Fibroblast of skin of abdomen (primary cell): ENCODE measurements around the gene CYB5D1.

Experiments
- DNase-seq: peaks from one replicate; pipeline ENCODE4 v3.0.0-alpha.2; 2013

Gene CYB5D1

DNA sequence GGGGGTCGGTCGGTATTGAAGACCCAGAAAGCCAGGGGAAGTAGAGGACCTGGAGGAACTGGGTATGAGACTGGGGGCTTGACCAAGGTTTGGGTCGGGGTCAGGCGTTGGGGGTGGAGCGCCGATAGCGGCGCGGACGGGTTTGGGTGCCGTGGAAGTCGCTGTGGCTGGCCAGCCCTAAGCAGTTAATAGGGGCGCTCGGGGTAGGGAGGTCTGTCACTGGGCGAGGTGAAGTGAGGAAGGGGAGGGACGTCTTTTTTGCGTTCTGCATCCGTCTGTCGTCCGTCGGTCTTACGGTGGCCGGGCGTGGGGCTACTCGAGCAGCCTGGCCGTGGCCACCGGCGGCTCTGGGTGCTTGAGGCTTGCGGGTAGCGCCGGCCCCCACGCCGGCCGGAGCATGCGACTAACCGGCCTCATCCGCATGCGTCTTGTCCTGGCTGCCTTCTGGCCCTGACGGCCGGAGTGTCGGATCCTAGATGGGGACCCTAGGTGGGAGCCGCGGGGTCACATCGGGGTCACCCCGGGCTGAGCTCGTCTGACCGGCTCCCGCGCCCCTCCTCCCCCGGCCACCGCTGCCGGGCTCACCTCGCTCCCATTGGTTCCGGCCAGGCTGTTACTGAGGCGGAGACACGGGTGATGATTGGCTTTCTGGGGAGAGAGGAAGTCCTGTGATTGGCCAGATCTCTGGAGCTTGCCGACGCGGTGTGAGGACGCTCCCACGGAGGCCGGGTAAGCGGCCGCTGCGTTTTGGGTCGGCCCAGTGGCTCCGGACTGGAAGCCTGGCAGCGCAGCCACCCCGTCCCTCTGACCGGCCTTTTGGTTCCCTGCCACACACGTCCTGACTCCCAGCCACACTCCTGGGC is 13.3 kb upstream of the CYB5D1 start:
- peak; percentile 92 for DNase-seq

- DNase-seq = no peak
These were observed 12.3 kb upstream of the CYB5D1 start for GRCh38 chr17:7845359-7846062.

DNA sequence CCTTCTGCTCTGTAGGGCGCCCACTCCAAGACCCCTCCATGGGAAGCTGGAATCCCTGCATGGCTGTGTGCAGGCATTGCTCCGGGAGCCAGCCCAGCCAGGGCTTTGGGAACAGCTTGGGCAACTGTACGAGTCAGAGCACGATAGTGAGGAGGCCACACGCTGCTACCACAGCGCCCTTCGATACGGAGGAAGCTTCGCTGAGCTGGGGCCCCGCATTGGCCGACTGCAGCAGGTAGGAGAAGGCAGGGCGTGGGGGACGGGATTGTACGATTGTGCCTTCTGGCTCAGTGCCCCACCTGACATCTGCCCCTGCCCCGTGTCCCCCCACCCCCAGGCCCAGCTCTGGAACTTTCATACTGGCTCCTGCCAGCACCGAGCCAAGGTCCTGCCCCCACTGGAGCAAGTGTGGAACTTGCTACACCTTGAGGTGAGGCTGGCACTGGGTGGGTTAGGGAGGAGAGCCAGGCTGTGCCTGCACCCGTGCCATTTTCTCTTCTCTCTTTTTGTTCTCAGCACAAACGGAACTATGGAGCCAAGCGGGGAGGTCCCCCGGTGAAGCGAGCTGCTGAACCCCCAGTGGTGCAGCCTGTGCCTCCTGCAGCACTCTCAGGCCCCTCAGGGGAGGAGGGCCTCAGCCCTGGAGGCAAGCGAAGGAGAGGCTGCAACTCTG is 11.6 kb upstream of the CYB5D1 start:
- no peak for DNase-seq

- no peak for DNase-seq
These were observed 10.8 kb upstream of the CYB5D1 start for GRCh38 chr17:7846765-7847661.

DNA sequence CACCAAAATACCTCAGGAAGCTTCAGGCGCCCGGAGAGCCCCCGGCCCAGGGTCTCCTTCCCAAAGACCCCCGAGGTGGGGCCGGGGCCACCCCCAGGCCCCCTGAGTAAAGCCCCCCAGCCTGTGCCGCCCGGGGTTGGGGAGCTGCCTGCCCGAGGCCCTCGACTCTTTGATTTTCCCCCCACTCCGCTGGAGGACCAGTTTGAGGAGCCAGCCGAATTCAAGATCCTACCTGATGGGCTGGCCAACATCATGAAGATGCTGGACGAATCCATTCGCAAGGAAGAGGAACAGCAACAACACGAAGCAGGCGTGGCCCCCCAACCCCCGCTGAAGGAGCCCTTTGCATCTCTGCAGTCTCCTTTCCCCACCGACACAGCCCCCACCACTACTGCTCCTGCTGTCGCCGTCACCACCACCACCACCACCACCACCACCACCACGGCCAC is 9.6 kb upstream of the CYB5D1 start:
- DNase-seq = no peak

DNA sequence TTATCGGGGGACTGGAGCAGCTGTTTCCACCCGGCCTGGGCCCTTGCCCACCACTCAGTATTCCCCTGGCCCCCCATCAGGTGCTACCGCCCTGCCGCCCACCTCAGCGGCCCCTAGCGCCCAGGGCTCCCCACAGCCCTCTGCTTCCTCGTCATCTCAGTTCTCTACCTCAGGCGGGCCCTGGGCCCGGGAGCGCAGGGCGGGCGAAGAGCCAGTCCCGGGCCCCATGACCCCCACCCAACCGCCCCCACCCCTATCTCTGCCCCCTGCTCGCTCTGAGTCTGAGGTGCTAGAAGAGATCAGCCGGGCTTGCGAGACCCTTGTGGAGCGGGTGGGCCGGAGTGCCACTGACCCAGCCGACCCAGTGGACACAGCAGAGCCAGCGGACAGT is 9.1 kb upstream of the CYB5D1 start:
- DNase-seq = no peak

DNA sequence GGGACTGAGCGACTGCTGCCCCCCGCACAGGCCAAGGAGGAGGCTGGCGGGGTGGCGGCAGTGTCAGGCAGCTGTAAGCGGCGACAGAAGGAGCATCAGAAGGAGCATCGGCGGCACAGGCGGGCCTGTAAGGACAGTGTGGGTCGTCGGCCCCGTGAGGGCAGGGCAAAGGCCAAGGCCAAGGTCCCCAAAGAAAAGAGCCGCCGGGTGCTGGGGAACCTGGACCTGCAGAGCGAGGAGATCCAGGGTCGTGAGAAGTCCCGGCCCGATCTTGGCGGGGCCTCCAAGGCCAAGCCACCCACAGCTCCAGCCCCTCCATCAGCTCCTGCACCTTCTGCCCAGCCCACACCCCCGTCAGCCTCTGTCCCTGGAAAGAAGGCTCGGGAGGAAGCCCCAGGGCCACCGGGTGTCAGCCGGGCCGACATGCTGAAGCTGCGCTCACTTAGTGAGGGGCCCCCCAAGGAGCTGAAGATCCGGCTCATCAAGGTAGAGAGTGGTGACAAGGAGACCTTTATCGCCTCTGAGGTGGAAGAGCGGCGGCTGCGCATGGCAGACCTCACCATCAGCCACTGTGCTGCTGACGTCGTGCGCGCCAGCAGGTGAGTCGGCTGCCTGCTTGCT is 8.6 kb upstream of the CYB5D1 start:
- no peak for DNase-seq

GRCh38 chr17:7849751-7850504 is 7.9 kb upstream of the CYB5D1 start:
- DNase-seq = no peak

- no peak for DNase-seq
These were observed 6.9 kb upstream of the CYB5D1 start for GRCh38 chr17:7850701-7851437.

DNA sequence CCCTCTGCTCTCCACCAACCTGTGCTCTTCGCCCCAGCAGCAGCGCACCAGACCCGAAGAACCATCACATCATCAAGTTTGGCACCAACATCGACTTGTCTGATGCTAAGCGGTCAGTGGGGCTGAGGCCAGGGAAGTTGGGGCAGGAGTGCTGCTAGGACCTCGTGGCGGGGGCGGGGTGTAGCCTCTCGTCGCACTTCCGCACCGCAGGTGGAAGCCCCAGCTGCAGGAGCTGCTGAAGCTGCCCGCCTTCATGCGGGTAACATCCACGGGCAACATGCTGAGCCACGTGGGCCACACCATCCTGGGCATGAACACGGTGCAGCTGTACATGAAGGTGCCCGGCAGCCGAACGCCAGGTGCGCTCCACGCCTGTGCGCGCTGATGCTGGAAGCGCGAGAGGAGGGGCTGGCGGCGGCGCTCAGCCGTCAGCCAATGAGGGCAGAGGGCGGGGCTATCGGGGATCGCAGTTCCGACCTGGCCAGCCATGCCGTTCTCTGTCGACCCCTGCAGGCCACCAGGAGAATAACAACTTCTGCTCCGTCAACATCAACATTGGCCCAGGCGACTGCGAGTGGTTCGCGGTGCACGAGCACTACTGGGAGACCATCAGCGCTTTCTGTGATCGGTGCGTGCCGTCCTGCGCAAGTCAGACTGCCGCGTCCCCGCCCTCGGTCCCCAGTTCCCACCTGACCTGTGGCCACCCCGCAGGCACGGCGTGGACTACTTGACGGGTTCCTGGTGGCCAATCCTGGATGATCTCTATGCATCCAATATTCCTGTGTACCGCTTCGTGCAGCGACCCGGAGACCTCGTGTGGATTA is 6.2 kb upstream of the CYB5D1 start:
- DNase-seq = peak; percentile 81

DNA sequence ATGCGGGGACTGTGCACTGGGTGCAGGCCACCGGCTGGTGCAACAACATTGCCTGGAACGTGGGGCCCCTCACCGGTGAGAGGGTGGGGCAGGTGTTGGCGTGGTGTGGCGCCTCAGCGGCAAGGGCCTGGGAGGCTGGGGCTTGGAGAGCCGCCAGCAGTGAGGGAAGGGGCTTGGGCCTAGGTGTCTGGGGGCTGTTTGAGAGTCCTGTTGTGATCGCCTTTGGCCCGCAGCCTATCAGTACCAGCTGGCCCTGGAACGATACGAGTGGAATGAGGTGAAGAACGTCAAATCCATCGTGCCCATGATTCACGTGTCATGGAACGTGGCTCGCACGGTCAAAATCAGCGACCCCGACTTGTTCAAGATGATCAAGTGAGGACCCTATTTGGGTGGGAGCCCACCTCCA is 5.5 kb upstream of the CYB5D1 start:
- DNase-seq = no peak

GRCh38 chr17:7852919-7853690 is 4.7 kb upstream of the CYB5D1 start:
- DNase-seq = no peak

- no peak for DNase-seq
These were observed 4.1 kb upstream of the CYB5D1 start for GRCh38 chr17:7853691-7854038.

GRCh38 chr17:7854078-7854777 is 3.6 kb upstream of the CYB5D1 start:
- DNase-seq = no peak

DNA sequence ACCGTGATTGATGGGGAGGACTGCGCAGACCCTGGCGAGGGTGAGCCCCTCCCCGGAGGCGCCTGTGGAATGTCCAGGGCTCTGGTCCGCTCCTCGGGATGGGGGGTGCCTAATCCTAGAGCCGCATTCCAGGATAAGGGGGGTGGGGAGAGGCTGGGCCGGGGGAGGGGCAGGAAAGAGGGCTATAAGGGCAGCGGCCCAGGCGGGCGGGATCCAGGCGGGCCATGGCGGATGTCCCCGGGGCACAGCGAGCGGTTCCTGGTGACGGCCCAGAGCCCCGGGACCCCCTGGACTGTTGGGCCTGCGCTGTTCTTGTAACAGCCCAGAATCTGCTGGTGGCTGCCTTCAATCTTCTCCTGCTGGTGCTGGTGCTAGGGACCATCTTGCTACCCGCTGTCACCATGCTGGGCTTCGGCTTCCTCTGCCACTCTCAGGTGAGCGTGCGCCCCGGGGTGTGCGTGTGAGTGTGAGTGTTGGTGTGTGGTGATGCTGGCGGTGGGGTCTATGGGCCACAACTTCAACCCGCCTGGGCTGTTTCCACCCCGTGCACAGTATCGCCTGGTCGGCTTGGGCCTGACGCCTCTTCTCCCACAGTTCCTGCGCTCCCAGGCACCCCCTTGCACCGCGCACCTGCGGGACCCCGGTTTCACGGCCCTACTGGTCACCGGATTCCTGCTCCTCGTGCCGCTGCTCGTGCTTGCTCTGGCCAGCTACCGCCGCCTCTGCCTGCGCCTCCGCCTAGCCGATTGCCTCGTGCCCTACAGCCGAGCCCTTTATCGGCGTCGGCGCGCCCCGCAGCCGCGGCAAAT is 2.7 kb upstream of the CYB5D1 start, which contains the start of gene TMEM88:
Gene TMEM88 (plus strand): TSS at position 216 of the 809 bp plus-strand sequence. CDS start 9 bp downstream, at position 225.
- DNase-seq = no peak

- DNase-seq = no peak
These were observed 2.2 kb upstream of the CYB5D1 start for GRCh38 chr17:7855660-7856010.
